Measurements from ENCODE around the gene DLGAP4.

GRCh38 chr20:36277546-36277945 lies 28.6 kb upstream of the DLGAP4 start:
- TF ChIP-seq SP1 (IDR thresholded peaks at IDR 0.05) (no peak), TARDBP (IDR thresholded peaks at IDR 0.05) (no peak), CTBP1 (IDR thresholded peaks at IDR 0.05; ENCODE audit: borderline replicate concordance) (no peak), SUZ12 (IDR thresholded peaks at IDR 0.05) (no peak), FOXM1 (IDR thresholded peaks at IDR 0.05; ENCODE audit: borderline replicate concordance) (no peak), NFRKB (IDR thresholded peaks at IDR 0.05) (no peak)
